Measurements from ENCODE around the gene TOLLIP.
"Not testable (repeated sequence)": the region's sequence is repeated elsewhere in the genome, so short reads cannot be mapped to it uniquely, and the experiment has no call there.

TOLLIP gene

GRCh38 chr11:1343391-1344055 lies 34.1 kb upstream of the TOLLIP start:
- DNase-seq: no peak

DNA sequence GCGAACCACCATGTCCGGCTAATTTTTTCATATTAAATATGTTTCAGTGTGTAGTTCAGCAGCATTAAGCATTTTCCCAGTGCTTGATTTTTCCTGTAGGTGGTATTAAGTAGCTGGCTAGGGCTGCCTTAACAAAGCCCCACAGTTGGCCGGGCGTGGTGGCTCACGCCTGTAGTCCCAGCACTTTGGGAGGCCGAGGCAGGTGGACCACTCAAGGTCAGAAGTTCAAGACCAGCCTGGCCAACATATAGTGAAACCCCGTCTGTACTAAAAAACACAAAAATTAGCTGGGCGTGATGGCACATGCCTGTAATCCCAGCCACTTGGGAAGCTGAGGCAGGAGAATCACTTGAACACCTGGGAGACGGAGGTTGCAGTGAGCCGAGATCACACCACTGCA lies 33.5 kb upstream of the TOLLIP start:
- DNase-seq: no peak

DNA sequence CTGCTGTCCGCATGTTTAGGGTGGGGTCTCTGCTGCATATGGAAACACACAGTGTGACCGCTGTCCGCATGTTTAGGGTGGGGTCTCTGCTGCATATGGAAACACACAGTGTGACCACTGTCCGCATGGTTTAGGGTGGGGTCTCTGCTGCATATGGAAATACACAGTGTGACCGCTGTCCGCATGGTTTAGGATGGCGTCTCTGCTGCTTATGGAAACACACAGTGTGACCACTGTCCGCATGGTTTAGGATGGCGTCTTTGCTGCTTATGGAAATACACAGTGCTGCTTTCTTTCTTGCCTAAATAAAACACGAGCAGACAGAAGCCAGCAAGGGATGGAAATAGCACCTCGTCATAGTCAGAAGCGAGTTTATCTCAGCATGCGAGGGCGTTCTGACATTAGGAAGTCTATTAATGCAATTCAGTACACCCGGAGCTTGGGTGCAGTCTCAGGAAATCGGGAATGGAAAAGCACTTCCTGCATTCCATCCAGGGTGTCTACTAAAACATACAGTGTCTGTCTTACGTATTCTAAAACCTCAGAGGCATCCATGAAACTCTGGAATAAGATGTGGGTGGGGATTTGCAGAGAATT lies 32.6 kb upstream of the TOLLIP start:
- peak; percentile 36 to 77 for DNase-seq

- not testable (repeated sequence) for DNase-seq
Observed at GRCh38 chr11:1341226-1341625, 31.8 kb upstream of the TOLLIP start.

- DNase-seq: no peak
Observed at GRCh38 chr11:1340111-1340510, 30.7 kb upstream of the TOLLIP start.

GRCh38 chr11:1339066-1339675 lies 29.7 kb upstream of the TOLLIP start:
- no peak for DNase-seq

DNA sequence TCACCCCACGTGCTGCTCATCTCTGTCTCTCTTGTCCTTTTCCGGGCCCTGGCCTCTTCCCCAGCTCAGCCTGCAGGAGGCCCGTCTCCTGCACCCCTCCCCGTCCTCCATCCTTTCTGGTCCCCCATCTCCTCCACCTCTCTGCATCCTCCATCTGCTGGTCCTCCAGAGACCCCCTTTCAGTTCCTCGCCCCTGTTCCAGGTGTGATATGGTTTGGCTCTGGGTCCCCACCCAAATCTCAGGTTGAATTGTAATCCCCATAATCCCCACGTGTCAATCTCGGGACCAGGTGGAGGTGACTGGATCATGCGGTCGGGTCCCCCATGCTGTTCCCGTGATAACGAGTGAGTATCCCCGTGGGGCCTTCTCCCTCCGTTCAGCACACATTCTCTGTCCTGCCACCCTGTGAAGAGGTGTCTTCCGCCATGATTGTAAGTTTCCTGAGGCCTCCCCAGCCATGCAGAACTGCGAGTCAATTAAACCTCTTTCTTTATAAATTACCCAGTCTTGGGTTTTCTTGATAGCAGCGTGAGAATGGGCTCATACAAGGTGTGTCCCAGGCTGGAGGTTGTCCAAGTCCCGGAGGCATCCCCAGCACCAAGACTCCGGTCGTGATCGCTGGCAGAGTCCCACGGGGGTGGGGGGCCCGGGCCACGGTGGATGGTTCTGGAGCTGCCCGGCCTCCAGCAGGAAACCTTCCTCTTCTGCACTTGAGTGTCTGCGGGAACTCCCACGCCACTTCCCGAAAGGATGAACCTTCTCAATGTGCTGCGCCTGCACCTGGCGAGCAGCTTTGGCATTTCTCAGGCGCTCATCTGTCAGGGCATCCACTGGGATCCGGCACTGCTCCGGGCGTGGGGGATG lies 29.0 kb upstream of the TOLLIP start:
- no peak for DNase-seq

DNA sequence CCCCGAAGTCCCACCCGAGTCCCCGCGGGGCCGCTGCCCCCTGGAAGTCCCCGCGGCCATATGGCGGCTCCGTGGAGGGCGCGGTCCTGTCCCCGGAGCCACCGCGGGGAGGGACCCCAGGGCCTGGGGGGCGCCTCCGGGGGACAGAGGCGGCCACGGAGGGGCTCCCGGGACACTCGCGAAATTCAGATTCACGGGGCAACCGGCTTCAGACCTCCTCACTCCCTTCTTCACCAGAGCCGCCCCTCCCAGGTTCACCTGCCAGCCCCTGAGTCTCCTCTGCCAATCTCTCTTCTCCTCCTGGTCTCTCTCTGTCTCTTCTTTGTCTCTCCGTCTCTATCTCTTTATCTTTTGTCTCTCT lies 28.2 kb upstream of the TOLLIP start:
- no peak for DNase-seq

DNA sequence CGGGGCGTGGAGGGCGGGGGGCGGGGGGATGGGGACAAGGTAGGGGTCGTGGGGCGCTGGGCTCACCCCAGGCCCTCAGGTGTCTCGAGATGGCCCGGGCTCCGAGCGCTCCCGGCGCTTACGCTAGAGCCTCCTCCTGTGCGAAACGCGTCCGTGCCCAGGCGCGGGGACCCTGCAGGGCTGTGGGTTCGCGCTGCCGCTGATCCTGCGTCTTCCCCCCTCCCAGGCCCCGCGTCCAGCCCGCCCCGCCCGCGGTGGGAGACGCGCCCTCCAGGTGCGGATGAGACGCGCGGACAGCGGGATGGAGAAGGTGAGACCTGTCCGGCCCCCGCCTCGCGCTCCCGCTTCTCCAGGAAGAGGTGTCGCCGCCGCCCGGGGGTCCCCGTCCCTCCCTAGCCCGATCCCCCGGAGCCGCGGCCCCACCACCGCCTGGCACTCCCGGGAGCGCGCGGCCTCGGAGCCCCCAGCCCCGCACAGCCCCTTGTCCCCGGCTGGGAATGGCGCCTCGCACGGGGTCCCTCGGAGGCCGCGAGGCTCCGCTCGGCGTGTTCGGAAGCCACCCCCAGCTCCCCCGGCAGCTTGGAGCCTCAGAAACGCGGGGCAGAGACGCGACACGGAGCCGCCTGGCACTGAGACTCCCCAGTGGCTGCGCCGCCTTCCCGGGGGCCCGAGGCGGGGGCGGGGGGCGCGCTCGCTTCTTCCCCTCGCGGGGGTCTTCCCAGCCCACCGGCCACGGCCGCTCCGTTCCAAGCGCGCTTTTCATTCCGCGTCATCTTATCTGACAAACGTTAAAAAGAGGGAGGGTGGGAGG lies 27.6 kb upstream of the TOLLIP start:
- no peak for DNase-seq

DNA sequence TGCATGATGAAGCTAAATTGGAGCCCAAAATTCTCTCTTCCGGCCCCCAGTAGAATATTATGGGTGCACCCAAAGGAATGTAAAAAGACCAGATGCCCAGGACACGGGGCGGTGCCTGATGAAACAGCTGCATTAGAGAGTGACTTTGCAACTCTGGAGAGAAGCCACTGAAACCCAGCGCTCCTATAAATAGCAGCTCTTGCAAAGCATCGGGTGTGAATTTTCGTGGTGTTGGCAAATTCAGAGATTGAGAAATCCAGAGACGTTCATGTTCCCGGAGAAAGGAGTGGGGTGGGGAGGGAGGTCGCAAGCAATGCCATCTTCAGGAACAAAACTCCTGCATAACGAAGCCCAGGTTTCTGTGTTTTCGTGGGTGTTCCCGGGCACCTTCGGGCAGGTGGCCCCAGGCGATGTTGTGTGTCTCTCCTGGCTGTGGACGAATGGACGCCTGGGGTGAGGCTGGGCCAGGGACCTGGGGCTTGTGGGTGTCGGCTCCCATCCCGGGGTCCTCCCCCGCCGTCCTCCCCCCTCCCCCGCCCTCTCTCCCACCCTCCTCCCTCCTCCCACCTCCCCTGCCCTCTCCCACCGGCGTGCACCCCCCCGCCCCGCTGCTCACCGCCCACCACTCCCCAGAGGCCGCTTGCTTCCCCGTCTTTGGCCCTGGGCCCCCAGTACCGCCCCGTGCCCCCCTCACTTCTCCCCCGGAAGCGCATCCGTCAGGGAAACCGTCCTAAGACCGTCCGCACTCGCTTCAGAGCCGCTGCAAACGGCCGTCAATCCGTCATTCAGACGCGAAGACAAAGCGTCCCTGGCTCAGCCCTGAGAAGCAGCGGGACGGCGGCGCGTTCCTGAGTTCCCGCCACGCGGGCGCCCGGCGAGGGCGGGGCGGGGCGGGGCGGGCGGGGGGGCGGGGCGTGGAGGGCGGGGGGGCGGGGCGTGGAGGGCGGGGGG lies 26.7 kb upstream of the TOLLIP start:
- peak; percentile 94 to 96 for DNase-seq

DNA sequence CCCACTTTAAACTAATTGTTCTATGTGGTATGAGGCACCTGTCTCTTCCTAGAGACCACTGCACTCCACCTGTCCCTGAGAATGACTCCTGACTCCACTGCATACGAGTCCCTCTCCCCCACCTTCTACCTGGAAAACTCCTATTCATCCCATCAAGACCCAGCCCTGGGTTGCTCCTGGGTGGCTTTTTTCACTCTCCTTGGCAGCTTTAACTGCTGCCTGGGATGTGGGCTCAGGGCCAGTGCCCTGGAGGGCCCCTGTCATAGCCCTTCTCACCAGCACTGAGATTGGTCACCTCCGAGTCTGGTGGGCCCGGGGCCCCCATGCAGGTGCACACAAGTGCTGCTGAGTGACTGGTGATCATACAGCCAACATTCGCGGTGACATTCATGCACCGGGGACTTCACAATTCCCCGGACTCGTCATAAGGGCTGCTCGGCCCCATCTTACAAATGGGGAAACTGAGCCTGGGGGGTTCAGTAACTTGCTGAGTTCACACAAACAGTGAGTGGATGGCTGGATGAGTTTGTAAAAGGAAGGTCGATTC lies 25.9 kb upstream of the TOLLIP start:
- DNase-seq: no peak

GRCh38 chr11:1333860-1334259 lies 24.4 kb upstream of the TOLLIP start:
- DNase-seq: no peak

- no peak for DNase-seq
Observed at GRCh38 chr11:1333091-1333772, 23.8 kb upstream of the TOLLIP start.

- DNase-seq: peak; percentile 55 to 77
Observed at GRCh38 chr11:1330473-1330872, 21.0 kb upstream of the TOLLIP start.

DNA sequence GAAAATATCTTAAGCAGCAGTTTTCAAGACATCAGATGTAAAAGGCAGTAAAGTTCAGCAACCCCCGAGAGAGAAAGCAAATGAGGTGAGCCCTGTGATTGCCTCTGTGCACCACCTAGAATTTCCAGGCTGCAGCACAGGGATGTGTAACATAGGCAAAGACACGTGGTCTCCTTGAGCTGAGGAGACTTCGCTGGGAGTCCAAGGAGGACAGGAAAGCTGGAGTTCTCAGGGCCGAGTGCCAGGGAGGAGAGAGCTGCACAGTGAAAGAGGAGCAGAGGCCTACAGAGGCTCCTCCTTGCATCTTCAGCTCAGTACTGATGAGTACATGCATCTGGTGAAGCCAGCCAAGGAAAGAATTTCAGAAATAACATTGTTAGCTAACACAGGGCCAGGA lies 17.6 kb upstream of the TOLLIP start:
- no peak for DNase-seq

GRCh38 chr11:1326435-1327063 lies 17.1 kb upstream of the TOLLIP start:
- DNase-seq: no peak

- peak; percentile 29 to 38 for DNase-seq
Observed at GRCh38 chr11:1323774-1324173, 14.3 kb upstream of the TOLLIP start.

DNA sequence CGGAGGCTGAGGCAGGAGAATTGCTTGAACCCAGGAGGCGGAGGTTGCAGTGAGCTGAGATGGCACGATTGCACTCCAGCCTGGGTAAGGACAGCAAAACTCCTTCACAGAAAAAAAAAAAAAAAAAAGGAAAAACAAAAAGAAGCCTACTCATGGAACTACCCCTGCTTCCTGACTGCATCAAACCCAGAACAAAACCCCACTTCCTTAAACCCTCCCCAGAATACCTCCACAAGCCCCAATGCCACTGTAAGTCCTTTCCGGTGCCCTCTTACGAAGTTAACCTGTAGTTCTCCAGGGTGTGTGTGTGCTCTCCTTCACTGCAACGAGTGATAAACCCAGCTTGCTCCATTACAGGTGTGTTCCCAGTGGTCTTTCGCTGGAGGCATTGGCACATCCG lies 8.6 kb upstream of the TOLLIP start:
- no peak for DNase-seq

DNA sequence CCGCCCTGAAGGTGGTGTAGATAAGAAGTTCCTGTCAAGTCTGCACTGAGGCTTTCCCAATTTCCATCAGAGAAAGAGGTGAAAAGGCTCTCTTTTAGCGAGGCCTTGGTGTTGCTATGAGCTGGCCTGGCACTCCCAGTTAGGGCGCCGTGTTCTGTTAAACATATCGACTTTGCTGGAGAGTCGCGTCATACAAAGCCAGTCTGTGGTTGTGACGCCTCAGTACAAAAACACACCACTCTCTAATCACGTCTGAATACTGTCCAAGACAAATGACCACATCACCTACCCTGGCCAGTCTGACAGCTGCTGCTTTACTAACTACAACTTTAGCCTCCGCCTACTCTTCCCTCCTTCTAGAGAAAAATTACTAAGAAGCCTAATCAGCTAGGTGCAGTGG lies 8.0 kb upstream of the TOLLIP start:
- DNase-seq: no peak
